Activated CD8-positive, alpha-beta memory T cell treated with anti-CD3 and anti-CD28 coated beads for 36 hours (primary cell): ENCODE measurements around the gene BCL2L12. TPM values are rescaled to one million over a fixed set of nuclear protein-coding genes. Genes with fewer than 3 reads are reported as not detected.

Experiments used
- CTCF ChIA-PET: fragments of 350-600 bp; sonication (Branson Sonifier 250); formaldehyde crosslinking; loops from one replicate; lab custom pipeline; 2021; ENCODE audit warnings: antibody characterized with exemption; lab: Charles Lee
- POLR2A ChIA-PET: fragments of 350-600 bp; sonication (Branson Sonifier 250); formaldehyde crosslinking; loops from one replicate; lab custom pipeline; 2021; ENCODE audit warnings: antibody characterized with exemption; lab: Charles Lee
- total RNA-seq, 2 experiments: library from RNA; stranded (reverse); gene quantifications; one replicate each; pipeline ENCODE4 v1.2.3, GENCODE V29; 2021

The BCL2L12 gene
- total RNA-seq, 2 experiments from 2014 or later: 72.3 to 73.6 TPM

DNA sequence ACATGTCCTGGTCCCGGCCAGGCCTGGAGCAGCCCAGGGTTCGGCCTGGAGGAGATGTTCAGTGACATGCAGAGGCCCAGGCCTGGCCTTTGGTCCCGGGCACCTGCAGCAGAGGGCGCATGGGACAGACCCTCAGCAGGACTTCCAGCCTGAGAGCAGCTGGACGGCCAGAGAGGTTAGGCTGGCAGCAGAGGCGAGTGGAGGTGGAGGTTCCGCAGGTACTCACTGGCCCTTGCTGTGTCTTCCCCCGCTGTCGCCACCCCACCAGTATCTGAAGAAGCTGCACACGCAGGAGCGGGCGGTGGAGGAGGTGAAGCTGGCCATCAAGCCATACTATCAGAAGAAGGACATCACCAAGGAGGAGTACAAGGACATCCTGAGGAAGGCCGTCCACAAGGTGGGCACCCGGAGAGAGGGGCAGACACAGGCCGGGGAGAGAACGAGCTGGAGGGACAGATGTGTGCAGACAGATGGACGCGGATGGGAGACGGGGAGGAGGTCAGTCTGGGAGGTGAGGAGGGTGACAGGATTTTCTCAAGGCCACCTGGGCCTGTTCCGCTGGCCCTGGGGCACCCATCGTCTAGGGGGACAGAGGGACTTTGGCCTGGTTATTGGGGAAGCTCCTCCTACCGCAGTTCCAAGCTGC is 8.1 kb upstream of the BCL2L12 start:
- ChIA-PET CTCF (interaction anchor here (0.6 to 1.1 kb wide), 2 partner anchors 20 to 557 kb away, joined by 3 read pairs; no protein-coding TSS in a partner anchor), POLR2A (no interaction called here)

DNA sequence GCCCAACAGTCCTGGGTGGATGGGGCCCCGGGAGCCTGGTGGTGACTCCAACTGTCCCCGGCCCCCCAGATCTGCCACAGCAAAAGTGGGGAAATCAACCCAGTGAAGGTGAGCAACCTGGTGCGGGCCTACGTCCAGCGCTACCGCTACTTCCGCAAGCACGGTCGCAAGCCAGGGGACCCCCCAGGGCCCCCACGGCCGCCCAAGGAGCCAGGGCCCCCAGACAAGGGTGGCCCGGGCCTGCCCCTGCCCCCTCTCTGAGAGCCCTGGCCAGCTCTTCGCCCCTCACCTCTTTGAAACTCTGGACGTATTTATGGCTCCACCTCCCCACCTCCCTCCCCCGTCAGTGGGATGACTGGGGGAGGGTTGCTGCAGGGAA is 7.6 kb upstream of the BCL2L12 start:
- CTCF ChIA-PET: interaction anchor here (0.6 to 1.1 kb wide), 2 partner anchors 20 to 557 kb away, joined by 3 read pairs; no protein-coding TSS in a partner anchor
- POLR2A ChIA-PET: no interaction called here

DNA sequence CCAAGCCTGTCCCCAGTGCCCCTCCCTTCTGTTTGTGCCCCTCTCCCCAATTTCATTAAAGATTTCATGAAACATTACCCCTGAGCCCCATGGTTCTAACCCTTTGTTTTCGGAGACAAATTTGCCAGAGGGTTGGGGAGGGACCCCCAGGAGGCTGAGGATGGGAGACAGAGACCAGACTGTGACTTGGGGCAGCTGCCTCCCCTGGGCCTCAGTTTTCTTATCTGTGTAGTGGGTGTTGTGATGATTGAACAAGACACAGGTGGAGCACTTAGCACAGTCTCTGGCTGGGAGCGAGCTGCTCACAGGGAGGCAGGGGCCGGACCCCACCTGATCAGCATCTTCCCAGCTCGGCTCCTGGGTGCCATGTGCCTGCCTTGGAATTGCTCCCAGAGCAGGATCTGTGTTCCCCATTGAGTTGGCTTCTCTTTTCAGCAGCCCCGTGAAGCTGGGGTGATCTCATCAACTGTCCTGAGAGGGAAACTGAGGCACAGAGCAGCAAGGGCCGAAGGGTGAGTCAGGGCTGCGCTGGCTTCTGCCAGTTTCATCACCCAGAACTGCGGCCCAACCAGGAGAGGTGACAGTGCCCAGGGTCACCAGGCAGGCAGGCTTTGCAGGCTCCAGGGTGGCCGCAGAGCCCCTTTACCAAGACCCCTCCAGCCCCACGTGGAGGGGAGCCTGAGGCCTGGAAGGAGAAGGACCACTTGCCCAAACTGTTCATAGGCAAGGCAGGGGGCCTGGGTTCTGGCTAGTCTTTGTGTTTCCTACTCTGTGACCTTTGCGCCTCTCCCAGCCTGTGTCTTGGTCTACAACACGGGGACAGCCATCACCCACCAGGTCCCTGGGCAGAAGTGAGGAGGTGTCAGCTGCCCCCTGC is 6.9 kb upstream of the BCL2L12 start:
- POLR2A ChIA-PET: no interaction called here
- CTCF ChIA-PET: interaction anchor here (0.6 kb wide), 1 partner anchor 558 kb away, joined by 3 read pairs; no protein-coding TSS in a partner anchor

DNA sequence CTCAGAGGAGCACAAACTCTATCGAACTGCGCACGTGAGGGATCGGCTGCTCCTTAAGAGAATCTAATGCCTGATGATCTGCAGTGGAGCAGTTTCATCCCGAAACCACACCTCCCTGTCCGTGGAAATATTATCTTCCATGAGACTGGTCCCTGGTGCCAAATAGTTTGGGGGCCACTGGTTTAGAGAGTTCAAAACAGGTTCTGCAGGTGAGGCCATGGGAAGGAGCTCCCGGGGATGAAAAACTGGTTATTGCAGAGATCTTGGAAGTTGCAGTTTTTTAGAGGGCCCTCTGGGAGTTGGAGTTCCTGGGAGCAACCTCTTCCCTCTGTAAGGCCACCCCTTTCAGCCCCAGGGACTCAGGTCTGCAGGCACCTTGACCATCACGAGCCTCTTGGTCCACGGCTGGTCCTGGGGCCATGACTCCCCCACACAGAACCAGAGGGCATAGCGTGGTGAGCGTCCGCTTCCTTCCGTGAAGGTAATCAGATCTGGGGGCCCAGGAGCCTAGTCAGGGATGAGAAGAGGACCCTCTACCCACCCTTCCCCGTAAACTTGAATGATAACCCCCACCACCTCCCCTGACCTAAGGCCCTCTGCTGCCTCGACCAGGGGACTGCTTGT is 5.3 kb upstream of the BCL2L12 start:
- ChIA-PET CTCF (no interaction called here), POLR2A (no interaction called here)

DNA sequence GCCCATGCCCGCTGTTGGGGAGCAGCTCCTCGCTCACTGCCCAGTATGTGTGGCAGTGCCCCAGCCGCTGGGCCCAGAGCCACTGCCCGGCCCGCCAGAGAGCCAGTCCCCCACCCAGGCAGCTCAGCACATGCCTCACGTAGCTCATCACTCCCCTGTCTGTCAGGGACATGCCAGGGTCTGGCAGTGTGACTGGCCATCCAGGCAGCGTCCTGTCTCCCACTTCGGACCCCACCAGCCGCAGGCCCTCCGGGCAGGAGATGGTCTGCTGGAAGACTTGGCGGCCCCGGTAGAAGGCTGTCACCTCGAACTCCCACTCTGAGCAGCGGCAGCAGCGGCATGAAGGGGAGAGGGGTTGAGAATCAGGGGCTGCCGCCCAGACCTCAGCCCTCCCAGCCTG is 3.7 kb upstream of the BCL2L12 start:
- POLR2A ChIA-PET: no interaction called here
- CTCF ChIA-PET: interaction anchor here (2.2 kb wide), 1 partner anchor 10 kb away, joined by 5 read pairs; no protein-coding TSS in a partner anchor

DNA sequence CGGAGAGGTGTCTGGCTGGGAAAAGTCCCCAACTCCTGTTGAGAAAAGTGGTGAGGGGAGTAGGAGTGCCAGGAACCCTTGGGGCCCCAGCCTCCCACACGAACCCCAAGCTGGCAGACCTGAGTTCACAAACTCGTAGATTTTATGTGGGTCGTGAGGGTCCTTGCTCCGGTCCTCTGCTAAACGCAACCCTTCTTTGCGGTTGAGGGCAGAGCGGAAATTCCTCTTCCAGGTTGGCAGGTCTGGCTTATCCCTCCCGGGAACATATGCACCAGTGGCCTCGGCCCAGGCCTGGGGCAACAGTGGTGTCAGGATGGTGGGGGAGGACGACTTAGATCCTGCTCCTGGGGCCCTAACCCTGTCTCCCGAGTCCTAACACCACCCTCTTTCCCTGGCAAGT is 2.5 kb upstream of the BCL2L12 start:
- ChIA-PET POLR2A (interaction anchor here (0.6 to 3.1 kb wide), 5 partner anchors 8 to 72 kb away, joined by 3 to 29 read pairs (median 7); partner anchors contain the start of genes PRMT1 and RRAS), CTCF (interaction anchor here (0.6 to 2.7 kb wide), 4 partner anchors 9 to 152 kb away, joined by 3 to 20 read pairs (median 6); partner anchors contain the start of gene PRMT1)

DNA sequence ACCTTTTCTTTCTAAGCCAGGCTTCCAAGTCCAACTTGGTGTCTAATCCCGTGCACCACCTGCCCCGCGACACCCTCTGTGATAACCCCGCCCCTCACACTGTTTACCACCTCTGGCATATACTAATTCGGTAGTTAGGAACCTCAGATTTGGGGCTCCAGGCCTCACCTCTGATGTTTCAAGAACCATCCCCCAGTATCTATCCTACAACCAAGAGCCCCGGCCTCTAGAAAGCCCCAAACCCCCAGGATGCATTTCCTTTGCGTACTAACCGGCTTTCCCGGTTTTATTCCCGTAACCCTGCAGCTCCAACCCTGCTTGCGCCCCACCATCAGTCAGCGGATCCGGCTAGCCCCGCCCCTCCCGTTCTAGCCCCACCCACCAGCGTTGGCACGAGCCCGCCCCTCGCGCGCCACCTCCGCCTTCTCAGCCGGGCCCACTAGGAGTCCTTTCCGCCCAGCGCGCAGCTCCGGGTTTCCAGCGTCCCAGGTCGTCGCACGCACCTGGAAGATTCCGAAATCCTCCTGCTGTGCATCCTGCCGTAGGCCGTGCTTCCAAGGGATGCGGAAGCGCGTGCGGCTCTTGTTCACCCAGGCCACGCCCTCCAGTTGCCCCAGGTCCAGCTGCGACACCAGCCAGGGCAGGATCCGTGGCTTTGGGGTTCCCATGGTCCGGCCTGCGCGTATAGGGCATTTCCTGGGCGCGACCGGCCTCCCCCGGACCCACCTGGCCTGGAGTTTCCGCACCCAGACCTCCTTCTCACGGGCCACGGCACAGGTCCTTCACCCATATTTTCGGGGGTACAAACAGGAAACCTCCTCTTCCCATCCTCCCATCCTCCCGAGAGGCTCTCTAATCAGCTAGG is 1.3 kb upstream of the BCL2L12 start:
- CTCF ChIA-PET: interaction anchor here (0.6 to 2.7 kb wide), 7 partner anchors 14 to 189 kb away, joined by 3 to 20 read pairs (median 4); partner anchors contain the start of gene PRMT1
- POLR2A ChIA-PET: interaction anchor here (0.6 to 3.1 kb wide), 6 partner anchors 9 to 168 kb away, joined by 3 to 29 read pairs (median 7); partner anchors contain the start of genes PRMT1, RPS11 and RRAS

DNA sequence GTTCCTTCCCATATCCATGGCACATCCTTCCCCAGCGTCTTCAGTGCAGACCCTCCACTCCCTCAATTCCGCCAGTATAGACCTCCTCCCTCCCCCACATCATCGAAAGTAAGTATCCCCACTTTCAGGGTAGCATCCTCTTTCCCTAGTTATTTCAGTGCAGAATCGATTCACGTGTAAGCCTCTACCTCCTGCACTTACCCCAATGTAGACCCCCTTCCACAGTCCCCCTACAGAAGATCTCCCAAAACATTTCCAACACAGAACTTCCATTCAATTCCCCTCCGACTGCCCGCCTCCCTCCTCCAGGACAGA is 740 bp upstream of the BCL2L12 start:
- CTCF ChIA-PET: interaction anchor here (0.6 to 2.7 kb wide), 5 partner anchors 13 to 189 kb away, joined by 3 to 20 read pairs (median 4); partner anchors contain the start of gene PRMT1
- POLR2A ChIA-PET: interaction anchor here (1.1 to 3.1 kb wide), 4 partner anchors 10 to 85 kb away, joined by 3 to 29 read pairs (median 9); partner anchors contain the start of genes NOSIP, PRMT1 and RRAS

DNA sequence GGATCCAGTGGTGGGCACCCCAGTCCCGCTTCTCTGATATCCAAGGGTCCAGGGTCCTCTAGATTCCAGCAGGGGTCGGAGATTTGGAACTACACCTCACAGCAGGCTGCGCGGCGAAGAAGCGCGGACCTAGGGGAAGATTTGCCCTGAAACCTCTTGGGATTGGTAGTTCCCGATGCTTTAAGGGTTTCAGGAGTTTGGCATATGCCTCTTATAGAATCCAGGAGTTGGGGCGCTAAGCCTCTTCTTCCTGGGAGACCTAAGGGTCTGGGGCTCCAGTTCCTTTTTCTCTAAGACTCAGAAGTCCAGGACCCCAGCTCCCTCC is 349 bp downstream of the BCL2L12 start:
- POLR2A ChIA-PET: interaction anchor here (0.5 to 3.1 kb wide), 4 partner anchors 11 to 138 kb away, joined by 3 to 29 read pairs (median 7); partner anchors contain the start of genes NOSIP, PRMT1 and RRAS

DNA sequence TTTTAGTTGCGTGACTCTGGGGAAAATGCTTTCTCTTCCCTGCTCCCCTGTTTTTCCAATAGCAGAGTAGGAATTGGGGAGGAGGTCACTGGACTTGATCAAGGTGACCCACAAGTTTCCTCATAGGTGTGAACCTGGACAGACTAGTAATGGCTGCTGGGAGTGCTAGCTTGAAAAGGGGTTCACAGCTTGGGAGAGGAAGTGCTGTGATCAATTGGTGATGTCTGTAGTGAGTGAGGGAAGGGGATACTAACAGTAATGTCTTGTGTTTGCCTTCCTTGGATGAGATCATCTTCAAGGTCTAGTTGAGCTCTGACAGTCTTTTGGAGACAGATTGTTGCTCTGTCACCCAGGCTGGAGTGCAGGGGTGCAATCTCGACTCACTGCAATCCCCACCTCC is 1.7 kb downstream of the BCL2L12 start:
- ChIA-PET CTCF (interaction anchor here (0.7 to 0.9 kb wide), 2 partner anchors 87 to 491 kb away, joined by 3 to 5 read pairs; partner anchors contain the start of gene NOSIP), POLR2A (interaction anchor here (1.3 to 1.4 kb wide), 2 partner anchors 8 to 24 kb away, joined by 3 to 4 read pairs; no protein-coding TSS in a partner anchor)

More for the DNA sequence above, 349 bp downstream of the BCL2L12 start:
- CTCF ChIA-PET: interaction anchor here (1.2 kb wide), 1 partner anchor 99 kb away, joined by 3 read pairs; no protein-coding TSS in a partner anchor

DNA sequence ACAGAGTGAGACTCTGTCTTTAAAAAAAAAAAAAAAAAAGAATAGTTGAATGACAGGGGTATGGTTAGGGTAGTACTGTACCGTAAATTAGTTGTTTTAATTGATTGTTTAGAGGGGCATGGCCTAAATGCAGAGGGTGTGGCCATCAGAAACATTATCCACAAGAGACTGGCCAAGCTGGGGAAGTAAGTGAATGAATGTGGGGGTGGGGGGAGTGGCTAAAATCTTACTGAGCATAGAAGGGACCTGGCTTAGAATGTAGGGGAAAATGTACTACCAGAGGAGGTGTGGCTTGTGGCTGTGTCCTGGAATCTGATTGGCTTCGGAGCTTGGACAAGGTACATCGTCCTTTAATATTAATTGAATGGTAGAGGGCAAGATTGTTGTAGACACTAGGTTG is 3.8 kb downstream of the BCL2L12 start:
- ChIA-PET POLR2A (no interaction called here), CTCF (interaction anchor here (0.6 kb wide), 1 partner anchor 353 kb away, joined by 3 read pairs; no protein-coding TSS in a partner anchor)

DNA sequence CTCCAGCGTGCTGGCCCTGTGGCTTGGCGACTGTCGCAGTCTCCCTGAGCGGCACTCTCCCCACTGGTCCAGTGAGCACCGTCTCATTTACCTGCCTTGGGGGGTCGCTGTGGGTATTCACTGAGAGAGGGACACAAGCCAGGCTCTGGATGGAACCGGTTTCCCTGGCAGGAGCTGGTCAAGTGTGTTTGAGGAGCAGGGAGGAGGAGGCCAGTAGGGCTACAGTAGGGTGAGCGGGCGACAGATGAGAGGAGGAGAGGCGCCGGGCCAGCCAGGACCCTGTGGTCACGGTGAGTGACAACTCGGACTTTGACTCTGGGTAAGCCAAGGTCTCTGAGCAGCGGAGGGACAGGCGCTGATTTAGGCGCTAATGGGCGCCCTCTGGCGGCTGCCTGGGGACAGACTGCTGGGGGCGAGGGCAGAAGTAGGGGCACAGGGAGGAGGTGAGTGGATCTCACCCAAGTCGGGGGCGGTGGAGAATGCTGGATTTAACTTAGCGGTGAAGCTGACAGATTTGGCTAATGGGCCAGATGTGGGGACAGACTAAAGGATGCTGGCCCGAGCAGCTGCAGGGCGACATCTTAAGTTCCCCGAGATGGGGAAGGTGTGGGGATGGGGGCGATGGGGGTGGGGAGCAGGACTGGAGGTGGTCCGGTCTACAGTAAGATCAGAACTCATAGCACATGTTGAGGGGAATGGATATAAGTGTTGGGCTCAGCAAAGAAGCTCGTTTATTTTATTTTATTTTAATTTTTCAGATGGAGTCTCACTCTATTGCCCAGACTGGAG is 6.6 kb downstream of the BCL2L12 start:
- ChIA-PET CTCF (interaction anchor here (0.6 to 2.3 kb wide), 13 partner anchors 10 to 137 kb away, joined by 3 to 11 read pairs (median 4); partner anchors contain the start of gene SCAF1), POLR2A (interaction anchor here (0.5 kb wide), 1 partner anchor 216 kb away, joined by 6 read pairs; no protein-coding TSS in a partner anchor)

DNA sequence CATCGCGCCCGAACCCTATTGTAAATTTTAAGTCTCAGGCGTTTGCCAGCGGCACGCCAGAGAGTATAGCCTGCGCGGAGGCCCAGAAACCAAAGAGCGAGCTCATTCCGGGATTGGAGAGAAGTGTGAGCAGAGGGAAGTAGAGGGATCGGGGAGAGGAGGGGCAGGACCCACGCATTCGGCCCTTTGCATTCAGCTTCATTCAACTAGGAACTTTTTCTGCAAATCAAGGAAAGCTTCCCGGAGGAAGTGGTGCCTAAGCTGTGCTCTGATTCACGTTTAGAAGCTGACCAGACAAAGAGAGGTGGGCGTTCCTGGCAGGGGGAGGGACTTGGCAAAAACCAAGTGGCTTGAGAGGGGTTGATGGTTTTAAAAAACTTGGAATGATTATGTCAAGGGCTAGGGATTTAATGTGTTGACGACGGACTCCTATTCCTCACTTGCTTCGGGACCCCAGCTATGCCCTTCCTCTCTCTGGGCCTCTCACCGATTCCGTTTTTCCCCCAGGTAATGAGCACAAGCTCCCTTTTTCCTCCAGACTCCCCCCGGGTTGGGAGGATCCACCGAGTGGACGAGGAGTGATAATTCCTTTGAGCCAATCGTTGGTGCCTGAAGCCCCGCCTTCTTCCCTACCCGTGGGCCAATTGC is 10.5 kb downstream of the BCL2L12 start:
- ChIA-PET CTCF (interaction anchor here (1.0 to 3.6 kb wide), 6 partner anchors 8 to 200 kb away, joined by 3 to 20 read pairs (median 4); partner anchors contain the start of genes BCL2L12, IRF3 and RRAS), POLR2A (interaction anchor here (0.7 to 4.3 kb wide), 8 partner anchors 9 to 201 kb away, joined by 3 to 29 read pairs (median 4); partner anchors contain the start of genes AKT1S1, AP2A1, BCL2L12 and IRF3)

DNA sequence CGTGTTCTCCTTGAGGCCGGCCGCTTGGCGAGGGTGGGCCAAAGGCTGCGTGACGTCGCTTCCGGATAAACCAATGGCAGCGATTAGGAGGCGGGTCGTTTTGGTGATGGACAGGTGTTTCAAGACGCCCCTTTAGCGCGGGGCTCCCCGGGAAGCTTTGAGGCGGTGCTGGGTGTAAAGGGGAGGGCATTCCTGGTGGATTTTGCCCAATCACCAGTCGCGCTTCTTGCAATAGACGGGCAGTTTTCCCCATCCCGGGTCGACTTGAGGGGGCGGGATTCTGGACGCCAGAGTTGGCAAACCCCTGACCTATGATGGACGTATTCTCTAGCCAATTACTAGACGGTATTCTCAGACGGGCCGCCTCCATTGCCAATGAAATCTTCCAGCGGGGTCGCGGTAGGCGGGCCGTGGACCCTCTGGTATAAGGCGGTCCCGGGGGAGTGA is 11.1 kb downstream of the BCL2L12 start:
- ChIA-PET POLR2A (interaction anchor here (0.6 to 4.3 kb wide), 7 partner anchors 9 to 200 kb away, joined by 3 to 29 read pairs (median 4); partner anchors contain the start of genes AKT1S1, AP2A1, BCL2L12 and IRF3), CTCF (interaction anchor here (1.0 to 3.6 kb wide), 7 partner anchors 8 to 201 kb away, joined by 3 to 20 read pairs (median 4); partner anchors contain the start of genes BCL2L12, IRF3 and RRAS)

DNA sequence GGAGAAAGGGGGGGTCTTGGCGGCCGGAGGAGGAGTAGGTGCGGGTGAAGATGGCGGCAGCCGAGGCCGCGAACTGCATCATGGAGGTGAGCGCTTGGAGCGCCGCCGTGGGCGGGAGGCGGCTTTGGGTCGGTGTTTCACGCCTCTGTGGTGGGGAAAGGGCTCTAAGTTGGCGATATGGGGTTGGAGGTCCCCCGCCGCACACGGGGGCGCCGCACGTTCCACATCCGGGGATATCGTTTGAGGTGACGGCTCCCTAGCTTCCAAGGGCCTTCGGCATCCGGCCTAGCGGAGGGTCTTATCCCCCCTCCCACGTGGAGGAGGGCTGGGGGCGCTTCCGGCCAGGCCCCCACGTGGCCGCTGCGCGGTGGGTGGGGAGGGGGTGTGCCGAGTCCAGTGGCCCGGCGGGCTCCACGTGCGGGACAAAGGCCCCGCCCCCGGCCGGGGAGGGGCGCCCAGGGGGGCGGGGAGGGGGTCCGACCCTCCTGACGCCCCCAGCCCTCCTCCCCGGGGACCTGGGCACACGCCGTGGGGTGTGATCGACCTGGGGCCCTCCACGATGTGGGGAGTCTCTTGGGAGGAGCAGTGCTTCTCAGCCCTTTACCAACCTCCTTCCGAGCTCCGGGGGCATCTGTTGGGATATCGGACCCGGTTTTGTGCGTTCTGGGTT is 11.6 kb downstream of the BCL2L12 start, which contains the start of gene PRMT1:
TSS of gene PRMT1 (plus strand) at position 41 of the 670 bp plus-strand sequence. CDS start at position 51, 10 bp downstream.
- ChIA-PET CTCF (interaction anchor here (0.8 to 3.6 kb wide), 7 partner anchors 12 to 178 kb away, joined by 3 to 20 read pairs (median 3); partner anchors contain the start of genes ADM5, BCL2L12, IRF3 and RRAS), POLR2A (interaction anchor here (0.6 to 4.3 kb wide), 6 partner anchors 13 to 200 kb away, joined by 3 to 29 read pairs (median 4); partner anchors contain the start of genes AKT1S1, BCL2L12, IRF3 and RCN3)
